ENCODE results near the gene GLP2R. TPM values are rescaled to one million over a fixed set of nuclear protein-coding genes. Genes with fewer than 3 reads are reported as not detected.

GLP2R gene
- total and polyA plus RNA-seq, 12 donors: 0.09 to 0.41 (median 0.19) TPM; not detected in 2

- TF ChIP-seq CTCF (IDR thresholded peaks at IDR 0.05): no peak
- peaks cover 0 to 17% (median 0%) of the 10 kb centered on the region in 11 donors for H3K9me3 ChIP-seq
- intact Hi-C loops (cut with DNase I): no loop called here
These were observed 113.0 kb downstream of the GLP2R start for GRCh38 chr17:9938764-9939163.

GRCh38 chr17:9940841-9941240, 115.1 kb downstream of the GLP2R start:
- H3K27me3 ChIP-seq: no peaks in the 10 kb centered on the region
- no peak overlapping the region for H3K4me3 ChIP-seq
- H3K27ac ChIP-seq: no peak overlapping the region
- DNase-seq (no peak), ATAC-seq (no peak)
- WGBS, 2 donors: 78 to 80% methylated on average over 9 of the region's 9 CpGs
- peaks cover 0 to 100% (median 21%) of the 10 kb centered on the region in 9 donors for H3K36me3 ChIP-seq
- intact Hi-C loops (cut with DNase I): no loop called here
- H3K4me1 ChIP-seq: peaks cover 0 to 14% (median 10%) of the 10 kb centered on the region in 9 donors
- TF ChIP-seq CTCF (IDR thresholded peaks at IDR 0.05): no peak
- peaks cover 0 to 17% (median 0%) of the 10 kb centered on the region in 11 donors for H3K9me3 ChIP-seq

More at GRCh38 chr17:9938764-9939163, 113.0 kb downstream of the GLP2R start:
- peaks cover 0 to 99% (median 21%) of the 10 kb centered on the region in 9 donors for H3K36me3 ChIP-seq
- DNase-seq: no peak
- H3K4me3 ChIP-seq: no peak overlapping the region
- no peak for ATAC-seq
- H3K27me3 ChIP-seq: no peaks in the 10 kb centered on the region
- H3K27ac ChIP-seq: no peak overlapping the region
- H3K4me1 ChIP-seq: peaks cover 0 to 14% (median 10%) of the 10 kb centered on the region in 9 donors
- WGBS, 2 donors: 85 to 92% methylated on average over 1 of the region's 1 CpG

- Histone ChIP-seq H3K36me3 (peaks cover 0 to 100% (median 21%) of the 10 kb centered on the region in 9 donors), H3K27ac (no peak overlapping the region), H3K4me1 (peaks cover 0 to 14% (median 10%) of the 10 kb centered on the region in 9 donors), H3K4me3 (no peak overlapping the region), H3K27me3 (no peaks in the 10 kb centered on the region), H3K9me3 (peaks cover 0 to 17% (median 0%) of the 10 kb centered on the region in 11 donors)
- TF ChIP-seq CTCF (IDR thresholded peaks at IDR 0.05): no peak
- WGBS, 2 donors: 92 to 93% methylated on average over 13 of the region's 13 CpGs
- ATAC-seq (no peak), DNase-seq (no peak)
- intact Hi-C loops (cut with DNase I): no loop called here
These were observed 115.6 kb downstream of the GLP2R start for GRCh38 chr17:9941305-9941704.

Other genes with a start within 250 kb of the GLP2R start
- gene CFAP52, start 249.3 kb upstream of the GLP2R start, total RNA-seq: under 1 TPM in 1 of 10 donors, not detected in 9; 0.23 TPM
- gene CFAP52, start 249.3 kb upstream of the GLP2R start, polyA plus RNA-seq: not detected
- not detected for gene USP43, start 180.4 kb upstream of the GLP2R start, total RNA-seq
- under 1 TPM; 0.03 to 0.07 TPM for gene USP43, start 180.4 kb upstream of the GLP2R start, polyA plus RNA-seq
- 100 to 1,000 TPM in 2 of 10 donors, 10 to 100 TPM in 5, 1 to 10 TPM in 2, under 1 TPM in 1; 0.51 to 180 (median 15.7) TPM for gene DHRS7C, start 34.3 kb upstream of the GLP2R start, total RNA-seq
- 10 to 100 TPM; 12.6 to 44.9 TPM for gene DHRS7C, start 34.3 kb upstream of the GLP2R start, polyA plus RNA-seq
- not detected for gene GSG1L2, start 3.8 kb upstream of the GLP2R start, total RNA-seq
- not detected for gene GSG1L2, start 3.8 kb upstream of the GLP2R start, polyA plus RNA-seq
- under 1 TPM in 7 of 10 donors, not detected in 3; 0.11 to 0.45 (median 0.28) TPM for gene RCVRN, start 79.3 kb downstream of the GLP2R start, total RNA-seq
- under 1 TPM; 0.29 to 0.66 TPM for gene RCVRN, start 79.3 kb downstream of the GLP2R start, polyA plus RNA-seq

Measured in heart right ventricle (tissue), 16 donors.